ENCODE results near the gene GSS.
A peak's percentile ranks its signal among the peaks of the same experiment; 100 is the strongest.

DNA sequence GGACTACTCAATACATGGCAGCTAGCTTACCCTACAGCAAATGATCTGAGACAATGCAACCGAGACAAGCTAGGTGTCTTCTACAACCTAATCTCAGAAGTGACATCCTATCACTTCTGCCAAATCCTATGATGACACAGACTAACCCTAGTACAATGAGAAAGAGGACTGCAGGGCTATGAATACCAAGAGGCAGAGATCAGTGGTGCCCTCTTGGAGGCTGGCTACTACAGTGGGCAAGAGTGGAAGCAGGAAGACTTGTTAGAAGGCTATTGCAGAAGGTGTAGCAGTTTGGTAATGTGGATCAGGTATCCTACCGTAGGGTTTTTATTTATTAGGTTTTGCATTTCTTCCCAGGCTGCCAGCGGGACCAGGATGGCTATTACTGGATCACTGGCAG is 30.3 kb downstream of the GSS start:
- TF ChIP-seq, protein P1, sequence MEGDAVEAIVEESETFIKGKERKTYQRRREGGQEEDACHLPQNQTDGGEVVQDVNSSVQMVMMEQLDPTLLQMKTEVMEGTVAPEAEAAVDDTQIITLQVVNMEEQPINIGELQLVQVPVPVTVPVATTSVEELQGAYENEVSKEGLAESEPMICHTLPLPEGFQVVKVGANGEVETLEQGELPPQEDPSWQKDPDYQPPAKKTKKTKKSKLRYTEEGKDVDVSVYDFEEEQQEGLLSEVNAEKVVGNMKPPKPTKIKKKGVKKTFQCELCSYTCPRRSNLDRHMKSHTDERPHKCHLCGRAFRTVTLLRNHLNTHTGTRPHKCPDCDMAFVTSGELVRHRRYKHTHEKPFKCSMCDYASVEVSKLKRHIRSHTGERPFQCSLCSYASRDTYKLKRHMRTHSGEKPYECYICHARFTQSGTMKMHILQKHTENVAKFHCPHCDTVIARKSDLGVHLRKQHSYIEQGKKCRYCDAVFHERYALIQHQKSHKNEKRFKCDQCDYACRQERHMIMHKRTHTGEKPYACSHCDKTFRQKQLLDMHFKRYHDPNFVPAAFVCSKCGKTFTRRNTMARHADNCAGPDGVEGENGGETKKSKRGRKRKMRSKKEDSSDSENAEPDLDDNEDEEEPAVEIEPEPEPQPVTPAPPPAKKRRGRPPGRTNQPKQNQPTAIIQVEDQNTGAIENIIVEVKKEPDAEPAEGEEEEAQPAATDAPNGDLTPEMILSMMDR (IDR thresholded peaks at IDR 0.05 in 4 of 5, conservative IDR thresholded peaks at IDR 0.05 in 1 of 5): no peak
- peak in 1 of 2 donors; percentile 11 for TF ChIP-seq POLR2A (IDR thresholded peaks at IDR 0.05)
